Esophagus squamous epithelium (tissue), 4 donors: ENCODE results near the gene PLXNA3.

Experiments used
- POLR2A ChIP-seq, 4 donors: fragments of 450-650 bp; IDR thresholded peaks; one replicate each; pipeline ENCODE4 v1.6.1; 2017; ENCODE audit warnings: antibody characterized with exemption in 4 of 4, mild to moderate bottlenecking in 4 of 4, moderate library complexity in 3 of 4
- TF ChIP-seq, protein P1 (sequence below), 6 experiments: fragments of 450-650 bp in 4 of 6; fragments of 200-600 bp in 2 of 6; sonication (generic) in 2 of 6; IDR thresholded peaks; one replicate each; pipeline ENCODE4 v1.5.1; 2016 to 2019; ENCODE audit warnings: antibody characterized with exemption in 6 of 6, mild to moderate bottlenecking in 4 of 6, moderate library complexity in 4 of 6

DNA sequence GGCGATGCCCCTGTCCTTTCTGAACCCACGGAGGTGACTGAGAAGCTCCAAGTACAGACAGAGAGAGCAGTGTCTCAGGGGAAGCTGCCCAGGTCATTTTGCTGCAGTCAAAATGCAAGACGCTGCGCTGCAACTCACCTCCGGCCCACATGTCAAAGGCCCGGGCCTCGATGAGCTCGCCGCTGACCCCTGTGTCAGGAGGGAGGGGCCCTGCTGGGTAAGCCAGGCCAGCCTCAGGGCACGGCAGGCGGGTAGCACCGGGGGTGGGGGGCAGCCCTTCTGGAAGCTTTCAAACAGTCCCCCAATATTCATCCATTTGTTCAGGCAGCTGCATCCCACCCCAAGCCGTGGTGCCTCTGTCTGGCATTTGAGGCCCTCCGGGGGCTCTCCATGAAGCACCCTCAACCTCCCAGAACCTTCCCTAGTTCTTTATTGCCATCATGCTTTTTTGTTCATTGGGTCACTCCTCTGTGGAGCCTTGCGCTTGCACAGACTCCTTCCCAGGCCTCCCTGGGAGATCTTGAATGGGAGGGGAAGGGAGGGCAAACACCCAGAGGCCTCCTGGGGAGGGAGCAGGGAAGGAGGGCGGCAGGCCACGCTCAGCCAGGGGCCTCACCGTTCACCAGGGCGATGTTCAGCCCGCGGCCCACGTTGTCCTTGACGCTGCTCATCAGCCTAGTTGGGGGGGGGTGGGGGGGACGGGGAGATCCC is 49.7 kb downstream of the PLXNA3 start:
- TF ChIP-seq, protein P1, sequence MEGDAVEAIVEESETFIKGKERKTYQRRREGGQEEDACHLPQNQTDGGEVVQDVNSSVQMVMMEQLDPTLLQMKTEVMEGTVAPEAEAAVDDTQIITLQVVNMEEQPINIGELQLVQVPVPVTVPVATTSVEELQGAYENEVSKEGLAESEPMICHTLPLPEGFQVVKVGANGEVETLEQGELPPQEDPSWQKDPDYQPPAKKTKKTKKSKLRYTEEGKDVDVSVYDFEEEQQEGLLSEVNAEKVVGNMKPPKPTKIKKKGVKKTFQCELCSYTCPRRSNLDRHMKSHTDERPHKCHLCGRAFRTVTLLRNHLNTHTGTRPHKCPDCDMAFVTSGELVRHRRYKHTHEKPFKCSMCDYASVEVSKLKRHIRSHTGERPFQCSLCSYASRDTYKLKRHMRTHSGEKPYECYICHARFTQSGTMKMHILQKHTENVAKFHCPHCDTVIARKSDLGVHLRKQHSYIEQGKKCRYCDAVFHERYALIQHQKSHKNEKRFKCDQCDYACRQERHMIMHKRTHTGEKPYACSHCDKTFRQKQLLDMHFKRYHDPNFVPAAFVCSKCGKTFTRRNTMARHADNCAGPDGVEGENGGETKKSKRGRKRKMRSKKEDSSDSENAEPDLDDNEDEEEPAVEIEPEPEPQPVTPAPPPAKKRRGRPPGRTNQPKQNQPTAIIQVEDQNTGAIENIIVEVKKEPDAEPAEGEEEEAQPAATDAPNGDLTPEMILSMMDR (IDR thresholded peaks at IDR 0.05): no peak
- no peak for TF ChIP-seq POLR2A (IDR thresholded peaks at IDR 0.05)
